Measurements from ENCODE around the gene SLC25A42. TPM values are rescaled to one million over a fixed set of nuclear protein-coding genes. Genes with fewer than 3 reads are reported as not detected.

The SLC25A42 gene
- total and polyA plus RNA-seq, 2 donors from 2014 or later = 9.7 to 70.7 TPM

GRCh38 chr19:19139876-19140229 is 76.1 kb downstream of the SLC25A42 start:
- no peaks in the 10 kb centered on the region for H3K36me3 ChIP-seq (ENCODE audit: control insufficient read depth in 2 of 3, insufficient read depth in 3 of 3, low read length in 3 of 3)
- H3K4me1 ChIP-seq (ENCODE audit: control insufficient read depth in 2 of 3, insufficient read depth in 2 of 3, low read depth in 1 of 3, low read length in 3 of 3) = peaks cover 0 to 7% (median 5%) of the 10 kb centered on the region in 3 donors
- no peaks in the 10 kb centered on the region for H3K9me3 ChIP-seq (ENCODE audit: control insufficient read depth in 2 of 3, insufficient read depth in 1 of 3, low read length in 3 of 3)
- intact Hi-C loops (cut with DNase I) = loop anchor here (10.0 kb wide), 1 partner anchor 85 kb away; no protein-coding TSS in a partner anchor
- no peak overlapping the region for H3K27ac ChIP-seq (ENCODE audit: low read depth in 2 of 2, low read length in 2 of 2)
- DNase-seq = no peak
- TF ChIP-seq CTCF (IDR thresholded peaks at IDR 0.05; ENCODE audit: borderline replicate concordance, extremely low read depth, insufficient read depth) = no peak
- no peak for FAIRE-seq
- H3K9ac ChIP-seq (ENCODE audit: low read length in 3 of 3) = no peak overlapping the region
- H3K4me3 ChIP-seq (ENCODE audit: low read length in 3 of 3) = no peak overlapping the region
- H3K27me3 ChIP-seq (ENCODE audit: control insufficient read depth, insufficient read depth, low read length) = no peaks in the 10 kb centered on the region

- no peak for DNase-seq
- FAIRE-seq = no peak
- Histone ChIP-seq H3K9ac (ENCODE audit: low read length in 3 of 3) (no peak overlapping the region), H3K36me3 (ENCODE audit: control insufficient read depth in 2 of 3, insufficient read depth in 3 of 3, low read length in 3 of 3) (no peaks in the 10 kb centered on the region), H3K27me3 (ENCODE audit: control insufficient read depth, insufficient read depth, low read length) (no peaks in the 10 kb centered on the region), H3K27ac (ENCODE audit: low read depth in 2 of 2, low read length in 2 of 2) (no peak overlapping the region), H3K4me1 (ENCODE audit: control insufficient read depth in 2 of 3, insufficient read depth in 2 of 3, low read depth in 1 of 3, low read length in 3 of 3) (peaks cover 0 to 7% (median 4%) of the 10 kb centered on the region in 3 donors), H3K9me3 (ENCODE audit: control insufficient read depth in 2 of 3, insufficient read depth in 1 of 3, low read length in 3 of 3) (no peaks in the 10 kb centered on the region), H3K4me3 (ENCODE audit: low read length in 3 of 3) (no peak overlapping the region)
- intact Hi-C loops (cut with DNase I) = no loop called here
- TF ChIP-seq CTCF (IDR thresholded peaks at IDR 0.05; ENCODE audit: borderline replicate concordance, extremely low read depth, insufficient read depth) = no peak
Measured at GRCh38 chr19:19140476-19140875, 76.7 kb downstream of the SLC25A42 start.

GRCh38 chr19:19142347-19142746 is 78.6 kb downstream of the SLC25A42 start:
- no peak overlapping the region for H3K27ac ChIP-seq (ENCODE audit: low read depth in 2 of 2, low read length in 2 of 2)
- intact Hi-C loops (cut with DNase I) = no loop called here
- DNase-seq (no peak), FAIRE-seq (no peak)
- H3K36me3 ChIP-seq (ENCODE audit: control insufficient read depth in 2 of 3, insufficient read depth in 3 of 3, low read length in 3 of 3) = no peaks in the 10 kb centered on the region
- TF ChIP-seq CTCF (IDR thresholded peaks at IDR 0.05; ENCODE audit: borderline replicate concordance, extremely low read depth, insufficient read depth) = no peak
- H3K9ac ChIP-seq (ENCODE audit: low read length in 3 of 3) = no peak overlapping the region
- no peaks in the 10 kb centered on the region for H3K9me3 ChIP-seq (ENCODE audit: control insufficient read depth in 2 of 3, insufficient read depth in 1 of 3, low read length in 3 of 3)
- H3K4me1 ChIP-seq (ENCODE audit: control insufficient read depth in 2 of 3, insufficient read depth in 2 of 3, low read depth in 1 of 3, low read length in 3 of 3) = peaks cover 0 to 3% (median 2%) of the 10 kb centered on the region in 3 donors
- H3K4me3 ChIP-seq (ENCODE audit: low read length in 3 of 3) = no peak overlapping the region
- H3K27me3 ChIP-seq (ENCODE audit: control insufficient read depth, insufficient read depth, low read length) = no peaks in the 10 kb centered on the region

GRCh38 chr19:19145281-19145680 is 81.5 kb downstream of the SLC25A42 start:
- TF ChIP-seq CTCF (IDR thresholded peaks at IDR 0.05; ENCODE audit: borderline replicate concordance, extremely low read depth, insufficient read depth) = no peak
- no peak for DNase-seq
- no peak overlapping the region for H3K9ac ChIP-seq (ENCODE audit: low read length in 3 of 3)
- no peak overlapping the region for H3K27ac ChIP-seq (ENCODE audit: low read depth in 2 of 2, low read length in 2 of 2)
- H3K4me3 ChIP-seq (ENCODE audit: low read length in 3 of 3) = no peak overlapping the region
- H3K36me3 ChIP-seq (ENCODE audit: control insufficient read depth in 2 of 3, insufficient read depth in 3 of 3, low read length in 3 of 3) = no peaks in the 10 kb centered on the region
- FAIRE-seq = no peak
- H3K27me3 ChIP-seq (ENCODE audit: control insufficient read depth, insufficient read depth, low read length) = no peaks in the 10 kb centered on the region
- intact Hi-C loops (cut with DNase I) = no loop called here
- H3K4me1 ChIP-seq (ENCODE audit: control insufficient read depth in 2 of 3, insufficient read depth in 2 of 3, low read depth in 1 of 3, low read length in 3 of 3) = no peaks in the 10 kb centered on the region
- H3K9me3 ChIP-seq (ENCODE audit: control insufficient read depth in 2 of 3, insufficient read depth in 1 of 3, low read length in 3 of 3) = no peaks in the 10 kb centered on the region
